OCI-LY7 (cell line): ENCODE data around the gene LRRC10B.

Experiments
- EZH2phosphoT487 ChIP-seq: fragments of 200-600 bp; sonication (generic); IDR thresholded peaks from 2 replicates; pipeline ENCODE4 v1.6.1; 2018; ENCODE audit warnings: low read depth, borderline replicate concordance, mild to moderate bottlenecking, mixed run types, antibody characterized with exemption, low read length, moderate library complexity, mixed read lengths
- TF ChIP-seq, protein P1 (sequence below): fragments of 200-600 bp; sonication (generic); conservative IDR thresholded peaks from 2 replicates; pipeline ENCODE4 v1.5.1; 2014; ENCODE audit warnings: mild to moderate bottlenecking, antibody characterized with exemption, low read length, moderate library complexity, mixed read lengths

DNA sequence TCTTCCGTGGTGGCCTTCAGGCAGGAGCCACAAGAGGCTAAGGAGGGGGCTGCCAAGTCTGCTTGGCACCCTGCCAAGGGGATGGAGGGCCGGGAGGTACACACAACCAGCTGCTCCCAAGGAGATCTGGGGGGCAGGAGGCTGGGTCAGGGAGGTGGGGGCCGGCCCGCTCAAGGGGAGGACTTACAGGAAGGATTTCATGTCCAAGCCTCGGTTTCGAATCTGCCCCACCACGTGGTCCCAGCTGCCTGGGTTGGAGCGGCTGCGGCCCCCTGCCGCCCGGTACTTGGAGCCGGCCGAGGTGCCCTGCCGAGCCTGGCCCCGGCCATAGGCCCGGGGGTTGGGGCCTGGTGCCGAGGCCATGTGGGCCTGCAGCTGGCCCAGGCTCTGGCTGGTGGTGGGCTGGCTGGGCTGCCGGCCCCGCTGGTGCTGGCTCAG lies 33.5 kb downstream of the LRRC10B start:
- TF ChIP-seq, protein P1, sequence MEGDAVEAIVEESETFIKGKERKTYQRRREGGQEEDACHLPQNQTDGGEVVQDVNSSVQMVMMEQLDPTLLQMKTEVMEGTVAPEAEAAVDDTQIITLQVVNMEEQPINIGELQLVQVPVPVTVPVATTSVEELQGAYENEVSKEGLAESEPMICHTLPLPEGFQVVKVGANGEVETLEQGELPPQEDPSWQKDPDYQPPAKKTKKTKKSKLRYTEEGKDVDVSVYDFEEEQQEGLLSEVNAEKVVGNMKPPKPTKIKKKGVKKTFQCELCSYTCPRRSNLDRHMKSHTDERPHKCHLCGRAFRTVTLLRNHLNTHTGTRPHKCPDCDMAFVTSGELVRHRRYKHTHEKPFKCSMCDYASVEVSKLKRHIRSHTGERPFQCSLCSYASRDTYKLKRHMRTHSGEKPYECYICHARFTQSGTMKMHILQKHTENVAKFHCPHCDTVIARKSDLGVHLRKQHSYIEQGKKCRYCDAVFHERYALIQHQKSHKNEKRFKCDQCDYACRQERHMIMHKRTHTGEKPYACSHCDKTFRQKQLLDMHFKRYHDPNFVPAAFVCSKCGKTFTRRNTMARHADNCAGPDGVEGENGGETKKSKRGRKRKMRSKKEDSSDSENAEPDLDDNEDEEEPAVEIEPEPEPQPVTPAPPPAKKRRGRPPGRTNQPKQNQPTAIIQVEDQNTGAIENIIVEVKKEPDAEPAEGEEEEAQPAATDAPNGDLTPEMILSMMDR: no peak
- no peak for TF ChIP-seq EZH2phosphoT487
